K562 (cell line): ENCODE data around the gene ERVH48-1. TPM values are rescaled to one million over a fixed set of nuclear protein-coding genes. Genes with fewer than 3 reads are reported as not detected.

Experiments
- ARID1B ChIP-seq: fragments of 450-650 bp; IDR thresholded peaks from 2 replicates; pipeline ENCODE4 v1.6.1; 2016; ENCODE audit warnings: antibody characterized with exemption, mild to moderate bottlenecking, inconsistent platforms
- CBX5 ChIP-seq: IDR thresholded peaks from 2 replicates; pipeline ENCODE4 v1.6.1; 2014; ENCODE audit warnings: low read depth, borderline replicate concordance
- EHMT2 ChIP-seq: fragments of 450-650 bp; IDR thresholded peaks from 2 replicates; pipeline ENCODE4 v1.6.1; 2018; ENCODE audit warnings: antibody characterized with exemption
- ESRRB ChIP-seq: fragments of 250-450 bp; sonication (Bioruptor Pico); IDR thresholded peaks from 2 replicates; pipeline ENCODE4 v1.5.0; 2020; ENCODE audit warnings: mild to moderate bottlenecking, moderate library complexity, borderline replicate concordance
- IRF2 ChIP-seq: sonication (generic); formaldehyde crosslinking; IDR thresholded peaks from 2 replicates; pipeline ENCODE4 v1.8.1; 2022; ENCODE audit warnings: mild to moderate bottlenecking, missing genetic modification reagents
- KAT7 ChIP-seq: sonication (generic); formaldehyde crosslinking; IDR thresholded peaks from 2 replicates; pipeline ENCODE4 v1.8.0; 2022; ENCODE audit warnings: missing genetic modification reagents, mild to moderate bottlenecking, borderline replicate concordance
- MYBL2 ChIP-seq, 2 experiments: fragments of 450-650 bp in 1 of 2; sonication (generic) in 1 of 2; formaldehyde crosslinking in 1 of 2; IDR thresholded peaks; 2 replicates each; pipeline versions ENCODE4 v1.6.1 to v1.8.1; 2017 to 2022; ENCODE audit warnings: borderline replicate concordance in 1 of 2, inconsistent platforms in 1 of 2, low read depth in 1 of 2, mild to moderate bottlenecking in 1 of 2, missing genetic modification reagents in 1 of 2, moderate library complexity in 1 of 2
- NFYB ChIP-seq: IDR thresholded peaks from 2 replicates; pipeline ENCODE4 v1.6.1; 2011; ENCODE audit warnings: mild to moderate bottlenecking, moderate library complexity; ENCODE audit not compliant: insufficient read length; ENCODE audit errors: extremely low read depth
- POU5F1 ChIP-seq: fragments of 150-350 bp; IDR thresholded peaks from 2 replicates; pipeline ENCODE4 v1.6.1; 2014; ENCODE audit warnings: borderline replicate concordance, low read length, low read depth, mild to moderate bottlenecking; ENCODE audit not compliant: partially characterized antibody
- RBM22 ChIP-seq: fragments of 200-400 bp; formaldehyde crosslinking; IDR thresholded peaks from 2 replicates; pipeline ENCODE4 v1.6.1; 2018; ENCODE audit warnings: low read length, low read depth; ENCODE audit not compliant: poor library complexity, severe bottlenecking
- SUPT5H ChIP-seq: fragments of 450-650 bp; IDR thresholded peaks from 2 replicates; pipeline ENCODE4 v1.6.1; 2016
- TGIF2 ChIP-seq: sonication (generic); formaldehyde crosslinking; IDR thresholded peaks from 2 replicates; pipeline ENCODE4 v1.8.1; 2022; ENCODE audit warnings: mild to moderate bottlenecking, missing genetic modification reagents, moderate library complexity
- ZBTB7A ChIP-seq: IDR thresholded peaks from 2 replicates; pipeline ENCODE4 v1.6.1; 2011; ENCODE audit warnings: low read depth, mild to moderate bottlenecking, low read length, moderate library complexity, borderline replicate concordance; ENCODE audit not compliant: control insufficient read depth
- ZFP36 ChIP-seq: fragments of 150-350 bp; IDR thresholded peaks from 2 replicates; pipeline ENCODE4 v1.6.1; 2018; ENCODE audit warnings: low read length, low read depth; ENCODE audit not compliant: partially characterized antibody
- ZNF324 ChIP-seq: fragments of 250-450 bp; sonication (Bioruptor Pico); IDR thresholded peaks from 2 replicates; pipeline ENCODE4 v1.4.0; 2020; ENCODE audit warnings: mild to moderate bottlenecking
- ZNF445 ChIP-seq: fragments of 250-450 bp; sonication (Bioruptor Pico); IDR thresholded peaks from 2 replicates; pipeline ENCODE4 v1.4.0; 2020; ENCODE audit warnings: low read depth, mild to moderate bottlenecking, moderate library complexity
- ZNF584 ChIP-seq: fragments of 200-800 bp; sonication (Bioruptor generic); IDR thresholded peaks from 2 replicates; pipeline ENCODE4 v1.6.1; 2016; ENCODE audit warnings: low read depth, mild to moderate bottlenecking, missing genetic modification characterization, missing compliant biosample characterization
- ZNF780A ChIP-seq: fragments of 250-450 bp; sonication (Bioruptor Pico); IDR thresholded peaks from 2 replicates; pipeline ENCODE4 v1.5.0; 2021; ENCODE audit warnings: mild to moderate bottlenecking
- polyA plus RNA-seq, 8 experiments: library from polyadenylated mRNA; depleted of rRNA in 4 of 8; stranded (reverse) in 5 of 8; unstranded in 3 of 8; fragments of >200 nt; fragmentation: Nextera tagmentation in 2 of 8; fragmentation: Illumina TruSeq in 1 of 8; extraction: Ambion mirVana in 2 of 8; extraction: Trizol in 1 of 8; gene quantifications; 2 replicates each; pipeline versions ENCODE4 v1.2.1 to v1.2.3, GENCODE V29; 2011 to 2014; ENCODE audit warnings: inconsistent platforms in 1 of 8, missing spikeins in 1 of 8
- total RNA-seq, 7 experiments: library from RNA; depleted of rRNA in 6 of 7; stranded (reverse); fragments of >200 nt in 6 of 7; fragmentation: Illumina TruSeq in 2 of 7; extraction: Trizol in 2 of 7; gene quantifications; 2 replicates each; pipeline versions ENCODE4 v1.2.1 to v1.2.3, GENCODE V29; 2011 to 2021; ENCODE audit warnings: low replicate concordance in 1 of 7
- TF ChIP-seq, protein P1 (sequence below): fragments of 250-450 bp; sonication (Bioruptor Pico); IDR thresholded peaks from 2 replicates; pipeline ENCODE4 v1.8.0; 2021; ENCODE audit warnings: moderate library complexity, mild to moderate bottlenecking, inconsistent platforms
- TF ChIP-seq, protein P2 (sequence below): fragments of 450-650 bp; formaldehyde crosslinking; IDR thresholded peaks from 2 replicates; pipeline ENCODE4 v1.4.0; 2020; ENCODE audit warnings: mild to moderate bottlenecking, moderate library complexity
- TF ChIP-seq, protein P3 (sequence below): sonication (generic); IDR thresholded peaks from 2 replicates; pipeline ENCODE4 v1.6.1; 2016

ERVH48-1 gene
- total and polyA plus RNA-seq, 9 of the 15 experiments (the other 6 are each of a cell fraction or from before 2014, with no cell fraction given): 0.08 to 0.49 (median 0.16) TPM; not detected in 3

DNA sequence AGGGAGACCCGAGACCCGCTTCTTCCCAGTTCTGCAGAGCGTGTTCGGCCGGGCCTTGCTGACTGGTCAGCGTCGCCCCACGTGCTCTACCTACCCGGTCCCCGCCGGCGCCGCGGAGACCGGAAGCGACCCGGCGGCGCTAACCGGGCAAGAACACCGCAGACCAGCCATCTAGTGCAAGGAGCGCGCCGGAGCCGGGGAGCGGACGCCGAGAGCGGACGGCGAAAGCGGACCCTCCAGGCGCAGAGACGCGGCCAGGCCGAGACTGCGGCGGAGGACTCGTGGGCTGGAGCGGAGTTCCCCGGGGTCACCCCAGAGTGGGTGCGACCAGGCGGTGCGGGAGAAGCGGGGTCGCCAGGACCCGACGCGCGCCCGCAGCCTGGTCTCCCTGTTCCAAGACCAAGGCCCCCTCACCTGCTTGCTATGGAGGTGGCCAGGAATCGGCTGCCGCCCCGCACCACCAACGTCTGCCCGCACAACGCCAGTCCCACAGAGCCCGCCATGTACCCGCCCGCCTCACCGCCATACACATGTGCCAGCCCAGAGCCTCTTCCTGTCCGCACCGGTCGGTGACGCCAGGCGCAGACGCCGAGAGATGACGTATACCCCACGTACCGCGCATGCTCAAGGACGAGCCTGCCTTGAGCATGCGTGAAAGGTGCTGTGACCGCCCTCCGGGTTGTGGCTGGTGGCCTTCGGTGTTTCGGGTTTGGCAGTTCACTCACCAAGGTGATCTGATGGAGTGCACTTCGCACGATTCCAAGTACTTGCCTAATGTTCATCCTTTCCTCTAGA lies 46.2 kb downstream of the ERVH48-1 start, which contains the start of gene WDR4 (continued):
- TF ChIP-seq ZFP36 (no peak), MYBL2 (IDR thresholded peaks at IDR 0.05; ENCODE audit: low read depth) (no peak), MYBL2 (CRISPR knock-in tag; IDR thresholded peaks at IDR 0.05; ENCODE audit: borderline replicate concordance) (no peak), ZNF445 (CRISPR knock-in tag) (no peak), TGIF2 (peak; percentile 85; the same call in 1 of the 2 replicates), CBX5 (no peak), ZNF780A (CRISPR knock-in tag) (no peak), ZNF584 (no peak), RBM22 (peak; percentile 91), EHMT2 (no peak), KAT7 (CRISPR knock-in tag) (no peak; the same call in 1 of the 2 replicates), ARID1B (no peak), ZNF324 (CRISPR knock-in tag) (no peak), ZBTB7A (peak; percentile 45; the same call in 1 of the 2 replicates), SUPT5H (peak; percentile 95), NFYB (peak; percentile 87), POU5F1 (peak; percentile 93), ESRRB (CRISPR knock-in tag) (no peak), IRF2 (no peak)
- TF ChIP-seq, protein P1, sequence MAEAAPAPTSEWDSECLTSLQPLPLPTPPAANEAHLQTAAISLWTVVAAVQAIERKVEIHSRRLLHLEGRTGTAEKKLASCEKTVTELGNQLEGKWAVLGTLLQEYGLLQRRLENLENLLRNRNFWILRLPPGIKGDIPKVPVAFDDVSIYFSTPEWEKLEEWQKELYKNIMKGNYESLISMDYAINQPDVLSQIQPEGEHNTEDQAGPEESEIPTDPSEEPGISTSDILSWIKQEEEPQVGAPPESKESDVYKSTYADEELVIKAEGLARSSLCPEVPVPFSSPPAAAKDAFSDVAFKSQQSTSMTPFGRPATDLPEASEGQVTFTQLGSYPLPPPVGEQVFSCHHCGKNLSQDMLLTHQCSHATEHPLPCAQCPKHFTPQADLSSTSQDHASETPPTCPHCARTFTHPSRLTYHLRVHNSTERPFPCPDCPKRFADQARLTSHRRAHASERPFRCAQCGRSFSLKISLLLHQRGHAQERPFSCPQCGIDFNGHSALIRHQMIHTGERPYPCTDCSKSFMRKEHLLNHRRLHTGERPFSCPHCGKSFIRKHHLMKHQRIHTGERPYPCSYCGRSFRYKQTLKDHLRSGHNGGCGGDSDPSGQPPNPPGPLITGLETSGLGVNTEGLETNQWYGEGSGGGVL (CRISPR knock-in tag): no peak
- TF ChIP-seq, protein P2, sequence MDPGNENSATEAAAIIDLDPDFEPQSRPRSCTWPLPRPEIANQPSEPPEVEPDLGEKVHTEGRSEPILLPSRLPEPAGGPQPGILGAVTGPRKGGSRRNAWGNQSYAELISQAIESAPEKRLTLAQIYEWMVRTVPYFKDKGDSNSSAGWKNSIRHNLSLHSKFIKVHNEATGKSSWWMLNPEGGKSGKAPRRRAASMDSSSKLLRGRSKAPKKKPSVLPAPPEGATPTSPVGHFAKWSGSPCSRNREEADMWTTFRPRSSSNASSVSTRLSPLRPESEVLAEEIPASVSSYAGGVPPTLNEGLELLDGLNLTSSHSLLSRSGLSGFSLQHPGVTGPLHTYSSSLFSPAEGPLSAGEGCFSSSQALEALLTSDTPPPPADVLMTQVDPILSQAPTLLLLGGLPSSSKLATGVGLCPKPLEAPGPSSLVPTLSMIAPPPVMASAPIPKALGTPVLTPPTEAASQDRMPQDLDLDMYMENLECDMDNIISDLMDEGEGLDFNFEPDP: 0 out of 2 replicates have a peak, but pooled peaks have one; percentile 13
- TF ChIP-seq, protein P3, sequence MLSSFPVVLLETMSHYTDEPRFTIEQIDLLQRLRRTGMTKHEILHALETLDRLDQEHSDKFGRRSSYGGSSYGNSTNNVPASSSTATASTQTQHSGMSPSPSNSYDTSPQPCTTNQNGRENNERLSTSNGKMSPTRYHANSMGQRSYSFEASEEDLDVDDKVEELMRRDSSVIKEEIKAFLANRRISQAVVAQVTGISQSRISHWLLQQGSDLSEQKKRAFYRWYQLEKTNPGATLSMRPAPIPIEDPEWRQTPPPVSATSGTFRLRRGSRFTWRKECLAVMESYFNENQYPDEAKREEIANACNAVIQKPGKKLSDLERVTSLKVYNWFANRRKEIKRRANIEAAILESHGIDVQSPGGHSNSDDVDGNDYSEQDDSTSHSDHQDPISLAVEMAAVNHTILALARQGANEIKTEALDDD: peak; percentile 48; the same call in 1 of the 2 replicates
